Calu3 (cell line): Measurements from ENCODE around the gene CDH5. TPM values are rescaled to one million over a fixed set of nuclear protein-coding genes. Genes with fewer than 3 reads are reported as not detected.

ENCODE experiments used
- BruUV-seq: library from RNA; stranded (reverse); fragments of 400-500 nt; replicated peaks from 2 replicates; lab custom pipeline; 2021; lab: Mats Ljungman, UMichigan
- CTCF ChIA-PET: fragments of 300-600 bp; sonication (Branson Sonifier 250); formaldehyde crosslinking; loops from one replicate; lab custom pipeline; 2022; ENCODE audit warnings: antibody characterized with exemption; lab: Charles Lee
- DNase-seq: peaks from one replicate; pipeline ENCODE4 v3.0.0; 2022
- H3K27ac Mint-ChIP-seq: one replicate; pipeline ENCODE4 v1.8.0; 2022; ENCODE audit warnings: mixed read lengths; ENCODE audit not compliant: unreplicated experiment
- H3K27me3 Mint-ChIP-seq: one replicate; pipeline ENCODE4 v1.8.0; 2022; ENCODE audit warnings: mixed read lengths; ENCODE audit not compliant: unreplicated experiment
- H3K36me3 Mint-ChIP-seq: one replicate; pipeline ENCODE4 v1.8.0; 2022; ENCODE audit warnings: mild to moderate bottlenecking, moderate library complexity, mixed read lengths; ENCODE audit not compliant: insufficient read depth, unreplicated experiment
- H3K4me1 Mint-ChIP-seq: one replicate; pipeline ENCODE4 v1.8.0; 2022; ENCODE audit warnings: mild to moderate bottlenecking, low read depth, mixed read lengths; ENCODE audit not compliant: unreplicated experiment
- H3K4me3 Mint-ChIP-seq: one replicate; pipeline ENCODE4 v1.8.0; 2022; ENCODE audit warnings: mild to moderate bottlenecking, low read depth, moderate library complexity, mixed read lengths; ENCODE audit not compliant: unreplicated experiment
- H3K9me3 Mint-ChIP-seq: one replicate; pipeline ENCODE4 v1.8.0; 2022; ENCODE audit warnings: low read depth, mixed read lengths; ENCODE audit not compliant: unreplicated experiment
- intact Hi-C: fragments of 100-400 bp; cut with micrococcal nuclease; formaldehyde crosslinking; loops from one replicate; pipeline ENCODE4 v1.10.0; 2022; ENCODE audit not compliant: unreplicated experiment
- total RNA-seq: library from RNA; stranded (reverse); gene quantifications from 2 replicates; pipeline ENCODE4 v1.2.3, GENCODE V29; 2022
- TF ChIP-seq, protein P1 (sequence below): fragments of 200-600 bp; IDR thresholded peaks from one replicate; pipeline ENCODE4 v1.8.0; 2022; ENCODE audit warnings: antibody characterized with exemption; ENCODE audit not compliant: unreplicated experiment

The CDH5 gene
- total RNA-seq, 1 experiment from 2014 or later: not detected

DNA sequence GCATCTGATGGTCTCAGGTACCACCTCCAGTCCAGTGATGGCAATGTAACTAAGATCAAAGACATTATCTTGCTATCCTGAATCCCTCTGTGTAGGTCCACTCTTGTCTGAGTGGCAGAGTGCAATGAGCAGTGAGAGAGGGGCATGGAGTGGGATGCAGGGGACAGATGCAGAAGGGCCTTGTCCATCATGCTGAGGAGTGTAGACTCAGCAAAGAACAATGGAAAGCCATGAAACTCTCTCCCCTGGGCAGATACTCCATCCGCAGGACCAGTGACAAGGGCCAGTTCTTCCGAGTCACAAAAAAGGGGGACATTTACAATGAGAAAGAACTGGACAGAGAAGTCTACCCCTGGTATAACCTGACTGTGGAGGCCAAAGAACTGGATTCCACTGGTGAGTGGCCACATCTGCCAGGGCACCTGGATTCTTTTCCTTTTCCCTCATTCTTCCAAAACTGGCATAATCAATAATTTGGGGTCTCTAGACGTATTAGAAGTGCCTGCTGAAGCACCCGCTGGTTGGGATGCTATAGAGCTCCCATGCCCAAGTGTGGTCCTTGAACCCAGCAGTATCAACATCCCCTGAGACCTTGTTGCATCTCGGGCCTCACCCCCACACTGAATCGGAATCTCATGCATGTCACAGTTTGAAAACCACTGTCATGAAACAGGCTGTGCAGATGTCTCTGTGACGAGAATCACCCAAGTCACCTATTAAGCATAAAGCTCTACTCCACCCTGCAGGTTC, 29.5 kb downstream of the CDH5 start:
- CTCF ChIA-PET: interaction anchor here (0.7 kb wide), 1 partner anchor 448 kb away, joined by 6 read pairs; no protein-coding TSS in a partner anchor
- DNase-seq: no peak
- Mint-ChIP-seq H3K9me3 (no peaks in the 10 kb centered on the region), H3K4me1 (no peaks in the 10 kb centered on the region), H3K4me3 (no peak overlapping the region), H3K27me3 (peaks cover 28% of the 10 kb centered on the region), H3K27ac (no peak overlapping the region), H3K36me3 (no peaks in the 10 kb centered on the region)
- TF ChIP-seq, protein P1, sequence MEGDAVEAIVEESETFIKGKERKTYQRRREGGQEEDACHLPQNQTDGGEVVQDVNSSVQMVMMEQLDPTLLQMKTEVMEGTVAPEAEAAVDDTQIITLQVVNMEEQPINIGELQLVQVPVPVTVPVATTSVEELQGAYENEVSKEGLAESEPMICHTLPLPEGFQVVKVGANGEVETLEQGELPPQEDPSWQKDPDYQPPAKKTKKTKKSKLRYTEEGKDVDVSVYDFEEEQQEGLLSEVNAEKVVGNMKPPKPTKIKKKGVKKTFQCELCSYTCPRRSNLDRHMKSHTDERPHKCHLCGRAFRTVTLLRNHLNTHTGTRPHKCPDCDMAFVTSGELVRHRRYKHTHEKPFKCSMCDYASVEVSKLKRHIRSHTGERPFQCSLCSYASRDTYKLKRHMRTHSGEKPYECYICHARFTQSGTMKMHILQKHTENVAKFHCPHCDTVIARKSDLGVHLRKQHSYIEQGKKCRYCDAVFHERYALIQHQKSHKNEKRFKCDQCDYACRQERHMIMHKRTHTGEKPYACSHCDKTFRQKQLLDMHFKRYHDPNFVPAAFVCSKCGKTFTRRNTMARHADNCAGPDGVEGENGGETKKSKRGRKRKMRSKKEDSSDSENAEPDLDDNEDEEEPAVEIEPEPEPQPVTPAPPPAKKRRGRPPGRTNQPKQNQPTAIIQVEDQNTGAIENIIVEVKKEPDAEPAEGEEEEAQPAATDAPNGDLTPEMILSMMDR: no peak
- intact Hi-C loops: no loop called here
- BruUV-seq: no TSS peak

DNA sequence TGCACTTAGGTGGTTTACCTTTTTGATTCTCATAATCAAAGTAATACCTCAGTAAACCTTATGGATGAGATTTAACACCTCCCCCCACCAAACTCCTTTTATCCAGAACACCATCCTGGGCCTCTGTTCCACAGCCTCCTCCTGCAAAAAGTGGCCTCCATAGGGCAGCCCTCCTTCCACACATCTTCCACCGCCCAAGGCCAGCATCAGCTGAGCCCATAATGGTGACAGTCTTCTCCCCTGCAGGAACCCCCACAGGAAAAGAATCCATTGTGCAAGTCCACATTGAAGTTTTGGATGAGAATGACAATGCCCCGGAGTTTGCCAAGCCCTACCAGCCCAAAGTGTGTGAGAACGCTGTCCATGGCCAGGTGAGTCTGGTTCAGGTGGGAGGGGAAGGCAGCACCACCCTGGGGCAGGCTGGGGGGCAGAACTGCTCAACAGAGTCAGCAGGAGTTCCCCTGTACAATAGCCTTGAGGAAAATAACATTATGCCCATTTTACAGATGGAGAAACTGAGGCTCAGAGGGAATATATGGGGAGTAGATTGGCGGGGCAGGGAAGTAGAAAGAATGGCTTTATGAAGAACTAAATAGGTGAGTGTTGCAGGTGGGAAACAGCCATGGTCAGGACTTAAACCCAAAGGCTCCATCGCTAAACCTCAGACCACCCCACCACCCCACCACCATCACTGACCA, 31.4 kb downstream of the CDH5 start:
- TF ChIP-seq, protein P1: no peak
- Mint-ChIP-seq H3K4me1 (no peaks in the 10 kb centered on the region), H3K27me3 (peaks cover 28% of the 10 kb centered on the region), H3K4me3 (no peak overlapping the region), H3K9me3 (no peaks in the 10 kb centered on the region), H3K36me3 (no peaks in the 10 kb centered on the region), H3K27ac (no peak overlapping the region)
- BruUV-seq: no TSS peak
- intact Hi-C loops: no loop called here
- DNase-seq: no peak
- CTCF ChIA-PET: no interaction called here

DNA sequence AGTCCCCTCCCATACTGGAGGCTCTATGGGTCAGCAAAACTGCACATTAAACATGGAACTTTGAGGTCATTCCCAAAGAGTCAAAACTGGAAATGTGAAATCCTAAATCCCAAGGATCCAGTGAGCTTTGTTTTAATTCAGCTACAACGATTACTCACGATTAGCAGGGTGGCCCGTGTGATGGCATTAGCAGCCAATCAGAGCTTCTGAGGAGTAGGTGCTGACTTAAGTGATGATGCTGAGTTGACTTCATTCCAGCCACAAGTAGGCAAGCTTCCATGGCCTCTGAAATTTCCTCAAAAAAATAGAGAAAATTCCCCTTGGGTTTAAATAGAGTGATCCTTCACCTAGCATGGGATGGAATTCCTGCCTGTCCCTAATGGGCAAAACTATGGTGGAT, 32.5 kb downstream of the CDH5 start:
- intact Hi-C loops: no loop called here
- TF ChIP-seq, protein P1: no peak
- Mint-ChIP-seq H3K4me3 (no peak overlapping the region), H3K4me1 (no peaks in the 10 kb centered on the region), H3K27me3 (peaks cover 35% of the 10 kb centered on the region), H3K27ac (no peak overlapping the region), H3K36me3 (peaks cover 3% of the 10 kb centered on the region), H3K9me3 (no peaks in the 10 kb centered on the region)
- CTCF ChIA-PET: no interaction called here
- BruUV-seq: no TSS peak
- no peak for DNase-seq

DNA sequence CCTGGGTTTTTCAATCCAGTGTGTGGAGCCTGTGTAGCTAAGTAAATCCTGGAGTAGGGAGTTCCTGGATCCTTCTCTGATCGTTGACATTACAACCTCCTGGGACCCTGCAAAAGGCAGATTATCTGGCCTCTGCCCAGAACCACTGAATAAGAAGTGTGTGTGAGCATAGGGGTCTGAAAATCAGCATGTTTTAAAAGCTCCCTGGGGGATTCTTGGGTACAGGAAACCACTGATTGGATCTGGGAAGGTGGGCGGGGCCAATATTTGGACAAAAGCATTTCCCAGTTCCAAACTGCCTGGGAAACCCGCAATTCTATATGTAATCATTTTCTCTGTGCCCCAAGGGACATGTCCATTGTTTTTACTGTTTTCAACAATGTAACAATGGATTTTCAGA, 33.4 kb downstream of the CDH5 start:
- H3K9me3 Mint-ChIP-seq: peaks cover 2% of the 10 kb centered on the region
- H3K4me3 Mint-ChIP-seq: no peak overlapping the region
- intact Hi-C loops: no loop called here
- CTCF ChIA-PET: no interaction called here
- H3K36me3 Mint-ChIP-seq: peaks cover 5% of the 10 kb centered on the region
- TF ChIP-seq, protein P1: no peak
- no peak for DNase-seq
- no peak overlapping the region for H3K27ac Mint-ChIP-seq
- H3K4me1 Mint-ChIP-seq: no peaks in the 10 kb centered on the region
- BruUV-seq: no TSS peak
- peaks cover 44% of the 10 kb centered on the region for H3K27me3 Mint-ChIP-seq
